ENCODE measurements around the gene RIN2. TPM values are rescaled to one million over a fixed set of nuclear protein-coding genes. Genes with fewer than 3 reads are reported as not detected.

RIN2 gene
- polyA plus RNA-seq, 1 donor (not counting 4 experiments of a cell fraction or from before 2014, with no cell fraction given): 40.1 TPM

DNA sequence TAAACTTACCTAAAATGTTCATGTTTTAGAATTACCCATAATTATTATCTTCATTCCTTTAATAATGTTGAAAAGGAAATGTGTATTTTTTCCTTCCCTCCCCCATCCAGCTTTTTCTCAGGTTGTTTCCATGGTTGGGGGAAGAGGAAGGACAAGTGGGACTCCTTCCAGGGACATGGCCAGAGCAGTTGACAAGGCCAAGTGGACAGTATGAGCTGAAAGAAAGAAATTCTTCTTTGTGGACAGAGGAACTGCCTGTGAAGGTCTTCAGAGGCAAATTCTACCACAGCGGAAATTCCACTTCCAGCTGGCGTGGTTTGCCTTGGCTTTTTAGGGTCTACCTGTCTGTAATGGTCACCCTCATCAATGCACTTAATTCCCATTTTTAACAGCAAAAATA is 33.8 kb downstream of the RIN2 start:
- H3K27ac ChIP-seq (ENCODE audit: control insufficient read depth, insufficient read depth, low read length): no peak overlapping the region
- no peak overlapping the region for H3K4me3 ChIP-seq (ENCODE audit: control insufficient read depth in 2 of 3, extremely low read depth in 1 of 3, insufficient read depth in 2 of 3, low read depth in 1 of 3, low read length in 3 of 3)
- H3K4me1 ChIP-seq (ENCODE audit: control insufficient read depth, extremely low read depth, insufficient read depth, low read length): peaks cover 2% of the 10 kb centered on the region
- H3K4me2 ChIP-seq (ENCODE audit: control insufficient read depth, extremely low read depth, insufficient read depth, low read depth, low read length): no peak overlapping the region
- dilution Hi-C loops (cut with MboI; ENCODE audit: extremely low pct_ligation_motif_present, low sequenced_read_pairs): no loop called here
- H2AFZ ChIP-seq (ENCODE audit: control insufficient read depth, low read length): no peak overlapping the region
- H4K20me1 ChIP-seq (ENCODE audit: control insufficient read depth, extremely low read depth, insufficient read depth, low read length): no peaks in the 10 kb centered on the region
- no peak for FAIRE-seq
- no peaks in the 10 kb centered on the region for H3K9me1 ChIP-seq (ENCODE audit: control insufficient read depth, extremely low read depth, insufficient read depth, low read length)
- H3K79me2 ChIP-seq (ENCODE audit: control insufficient read depth, insufficient read depth, low read length): no peaks in the 10 kb centered on the region
- no peaks in the 10 kb centered on the region for H3K27me3 ChIP-seq (ENCODE audit: control insufficient read depth, extremely low read depth, insufficient read depth, low read length)
- no peaks in the 10 kb centered on the region for H3K9me3 ChIP-seq (ENCODE audit: control insufficient read depth, low read depth, low read length)
- no peak for DNase-seq (ENCODE audit: low read depth, low spot score)
- no peak overlapping the region for H3K9ac ChIP-seq (ENCODE audit: control insufficient read depth, extremely low read depth, insufficient read depth, low read length)
- H3K36me3 ChIP-seq (ENCODE audit: control insufficient read depth in 2 of 2, extremely low read depth in 1 of 2, insufficient read depth in 2 of 2, low read length in 2 of 2): no peaks in the 10 kb centered on the region
- no peak for TF ChIP-seq EZH2 (IDR thresholded peaks at IDR 0.05; ENCODE audit: low read length)
- TF ChIP-seq, protein P1, sequence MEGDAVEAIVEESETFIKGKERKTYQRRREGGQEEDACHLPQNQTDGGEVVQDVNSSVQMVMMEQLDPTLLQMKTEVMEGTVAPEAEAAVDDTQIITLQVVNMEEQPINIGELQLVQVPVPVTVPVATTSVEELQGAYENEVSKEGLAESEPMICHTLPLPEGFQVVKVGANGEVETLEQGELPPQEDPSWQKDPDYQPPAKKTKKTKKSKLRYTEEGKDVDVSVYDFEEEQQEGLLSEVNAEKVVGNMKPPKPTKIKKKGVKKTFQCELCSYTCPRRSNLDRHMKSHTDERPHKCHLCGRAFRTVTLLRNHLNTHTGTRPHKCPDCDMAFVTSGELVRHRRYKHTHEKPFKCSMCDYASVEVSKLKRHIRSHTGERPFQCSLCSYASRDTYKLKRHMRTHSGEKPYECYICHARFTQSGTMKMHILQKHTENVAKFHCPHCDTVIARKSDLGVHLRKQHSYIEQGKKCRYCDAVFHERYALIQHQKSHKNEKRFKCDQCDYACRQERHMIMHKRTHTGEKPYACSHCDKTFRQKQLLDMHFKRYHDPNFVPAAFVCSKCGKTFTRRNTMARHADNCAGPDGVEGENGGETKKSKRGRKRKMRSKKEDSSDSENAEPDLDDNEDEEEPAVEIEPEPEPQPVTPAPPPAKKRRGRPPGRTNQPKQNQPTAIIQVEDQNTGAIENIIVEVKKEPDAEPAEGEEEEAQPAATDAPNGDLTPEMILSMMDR (optimal IDR thresholded peaks at IDR 0.05 in 1 of 3, IDR thresholded peaks at IDR 0.05 in 1 of 3, conservative IDR thresholded peaks at IDR 0.05 in 1 of 3; ENCODE audit: extremely low read depth in 1 of 3, insufficient read depth in 2 of 3, low read length in 3 of 3): no peak

DNA sequence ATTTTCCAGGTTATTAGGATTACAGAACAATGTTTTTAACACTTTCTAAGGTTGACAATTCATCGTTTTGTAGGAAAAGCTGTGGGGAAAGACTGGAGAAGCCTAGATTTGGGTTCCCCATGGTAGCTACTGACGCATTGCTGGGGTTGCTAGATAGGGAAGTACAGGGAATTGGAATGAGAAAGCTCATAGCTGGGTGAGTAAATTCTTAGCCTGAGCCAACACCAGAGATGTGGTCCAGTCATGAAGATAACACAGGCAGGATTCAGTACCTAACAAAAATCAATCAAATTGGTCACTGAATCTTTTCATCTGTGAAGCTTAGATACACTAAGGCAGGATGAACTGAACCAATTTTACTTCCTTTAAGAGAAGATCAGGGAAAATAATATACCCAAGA is 35.7 kb downstream of the RIN2 start:
- dilution Hi-C loops (cut with MboI; ENCODE audit: extremely low pct_ligation_motif_present, low sequenced_read_pairs): no loop called here
- TF ChIP-seq, protein P1 (optimal IDR thresholded peaks at IDR 0.05 in 1 of 3, IDR thresholded peaks at IDR 0.05 in 1 of 3, conservative IDR thresholded peaks at IDR 0.05 in 1 of 3; ENCODE audit: extremely low read depth in 1 of 3, insufficient read depth in 2 of 3, low read length in 3 of 3): no peak
- TF ChIP-seq EZH2 (IDR thresholded peaks at IDR 0.05; ENCODE audit: low read length): no peak
- Histone ChIP-seq H3K4me3 (ENCODE audit: control insufficient read depth in 2 of 3, extremely low read depth in 1 of 3, insufficient read depth in 2 of 3, low read depth in 1 of 3, low read length in 3 of 3) (no peak overlapping the region), H2AFZ (ENCODE audit: control insufficient read depth, low read length) (no peak overlapping the region), H3K9ac (ENCODE audit: control insufficient read depth, extremely low read depth, insufficient read depth, low read length) (no peak overlapping the region), H3K79me2 (ENCODE audit: control insufficient read depth, insufficient read depth, low read length) (no peaks in the 10 kb centered on the region), H3K27ac (ENCODE audit: control insufficient read depth, insufficient read depth, low read length) (no peak overlapping the region), H3K4me1 (ENCODE audit: control insufficient read depth, extremely low read depth, insufficient read depth, low read length) (no peaks in the 10 kb centered on the region), H3K9me3 (ENCODE audit: control insufficient read depth, low read depth, low read length) (no peaks in the 10 kb centered on the region), H3K4me2 (ENCODE audit: control insufficient read depth, extremely low read depth, insufficient read depth, low read depth, low read length) (no peak overlapping the region), H3K27me3 (ENCODE audit: control insufficient read depth, extremely low read depth, insufficient read depth, low read length) (no peaks in the 10 kb centered on the region), H3K9me1 (ENCODE audit: control insufficient read depth, extremely low read depth, insufficient read depth, low read length) (no peaks in the 10 kb centered on the region), H4K20me1 (ENCODE audit: control insufficient read depth, extremely low read depth, insufficient read depth, low read length) (no peaks in the 10 kb centered on the region), H3K36me3 (ENCODE audit: control insufficient read depth in 2 of 2, extremely low read depth in 1 of 2, insufficient read depth in 2 of 2, low read length in 2 of 2) (no peaks in the 10 kb centered on the region)
- DNase-seq (ENCODE audit: low read depth, low spot score): no peak
- no peak for FAIRE-seq

All from keratinocyte (primary cell).